ENCODE measurements around the gene MB. TPM values are rescaled to one million over a fixed set of nuclear protein-coding genes. Genes with fewer than 3 reads are reported as not detected.

Gene MB
- polyA plus RNA-seq, 2 of the 4 experiments (the other 2 are of a cell fraction): 6.9 to 12.1 TPM

DNA sequence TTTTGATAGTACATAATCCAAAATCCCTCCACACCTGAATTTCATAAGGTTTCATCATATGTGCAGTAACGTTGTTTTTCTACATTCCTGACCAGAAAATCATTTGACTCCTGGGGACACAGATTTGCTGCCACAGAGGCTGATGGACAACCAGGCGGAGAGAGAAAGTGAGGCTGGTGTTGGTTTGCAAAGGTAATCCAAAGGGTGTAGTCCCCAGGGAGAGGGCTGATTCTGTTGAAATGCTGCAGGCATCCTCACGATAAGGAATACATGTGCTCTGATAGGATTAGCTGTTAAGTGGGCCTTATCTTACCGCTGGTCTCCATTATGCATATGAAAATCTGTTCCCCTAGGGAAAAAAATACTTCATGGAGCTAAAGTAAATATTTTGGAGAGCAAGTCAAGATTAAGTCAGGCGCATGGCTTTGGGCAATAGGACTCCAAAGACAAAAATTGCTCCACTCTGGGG is 39.2 kb upstream of the MB start:
- no peak for ATAC-seq
- POLR2A ChIA-PET: no interaction called here
- no peak overlapping the region for H3K4me2 ChIP-seq

DNA sequence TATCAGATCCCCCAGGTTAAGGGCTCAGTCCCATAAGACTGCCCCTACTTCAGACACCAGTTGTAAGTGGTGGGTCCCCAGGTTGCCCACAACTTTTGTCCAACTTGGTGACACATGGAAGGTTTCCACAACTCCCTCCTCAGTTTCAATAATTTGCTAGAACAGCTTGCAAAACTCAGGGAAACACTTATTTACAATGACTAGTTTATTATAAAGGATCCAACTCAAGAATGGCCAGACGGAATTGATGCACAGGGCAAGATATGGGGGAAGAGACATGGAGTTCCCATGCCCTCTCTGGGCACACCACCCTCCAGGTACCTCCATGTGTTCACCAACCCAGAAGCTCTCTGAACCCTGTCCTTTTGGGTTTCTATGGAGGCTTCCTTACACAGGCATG is 36.7 kb upstream of the MB start:
- POLR2A ChIA-PET: no interaction called here
- CTCF ChIA-PET: no interaction called here
- ATAC-seq: no peak
- no peak overlapping the region for H3K4me2 ChIP-seq
- H3K4me1 ChIP-seq: peaks cover 8% of the 10 kb centered on the region; the same call in 2 of the 3 replicates
- WGBS (ENCODE audit: missing lambda C conversion rate): 92% methylated on average over 1 of the region's 1 CpG
- TF ChIP-seq RCOR1 (IDR thresholded peaks at IDR 0.05; ENCODE audit: low read depth, low read length) (no peak), POLR2A (IDR thresholded peaks at IDR 0.05; ENCODE audit: low read length) (no peak), RAD21 (conservative IDR thresholded peaks at IDR 0.05 in 1 of 2, IDR thresholded peaks at IDR 0.05 in 1 of 2) (no peak)
- TF ChIP-seq, protein P1, sequence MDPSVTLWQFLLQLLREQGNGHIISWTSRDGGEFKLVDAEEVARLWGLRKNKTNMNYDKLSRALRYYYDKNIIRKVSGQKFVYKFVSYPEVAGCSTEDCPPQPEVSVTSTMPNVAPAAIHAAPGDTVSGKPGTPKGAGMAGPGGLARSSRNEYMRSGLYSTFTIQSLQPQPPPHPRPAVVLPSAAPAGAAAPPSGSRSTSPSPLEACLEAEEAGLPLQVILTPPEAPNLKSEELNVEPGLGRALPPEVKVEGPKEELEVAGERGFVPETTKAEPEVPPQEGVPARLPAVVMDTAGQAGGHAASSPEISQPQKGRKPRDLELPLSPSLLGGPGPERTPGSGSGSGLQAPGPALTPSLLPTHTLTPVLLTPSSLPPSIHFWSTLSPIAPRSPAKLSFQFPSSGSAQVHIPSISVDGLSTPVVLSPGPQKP (IDR thresholded peaks at IDR 0.05; ENCODE audit: low read depth, low read length): no peak
- no peaks in the 10 kb centered on the region for H3K9me3 ChIP-seq
- no peak for FAIRE-seq
- no peak for DNase-seq (ENCODE audit: low read depth in 1 of 2, low spot score in 1 of 2)
- no peak overlapping the region for H3K27ac ChIP-seq
- no peak overlapping the region for H3K4me3 ChIP-seq

More for the DNA sequence above, 39.2 kb upstream of the MB start:
- CTCF ChIA-PET: interaction anchor here (0.9 to 1.8 kb wide), 3 partner anchors 28 to 392 kb away, joined by 3 to 4 read pairs (median 3); no protein-coding TSS in a partner anchor
- Histone ChIP-seq H3K27ac (no peak overlapping the region), H3K4me1 (no peaks in the 10 kb centered on the region), H3K9me3 (no peaks in the 10 kb centered on the region), H3K4me3 (no peak overlapping the region)
- WGBS (ENCODE audit: missing lambda C conversion rate): 83% methylated on average over 5 of the region's 5 CpGs
- no peak for DNase-seq (ENCODE audit: low read depth in 1 of 2, low spot score in 1 of 2)
- no peak for FAIRE-seq
- no peak for TF ChIP-seq BHLHE40 (IDR thresholded peaks at IDR 0.05; ENCODE audit: low read depth, low read length)
- TF ChIP-seq JUNB (IDR thresholded peaks at IDR 0.05): no peak
- TF ChIP-seq, protein P2, sequence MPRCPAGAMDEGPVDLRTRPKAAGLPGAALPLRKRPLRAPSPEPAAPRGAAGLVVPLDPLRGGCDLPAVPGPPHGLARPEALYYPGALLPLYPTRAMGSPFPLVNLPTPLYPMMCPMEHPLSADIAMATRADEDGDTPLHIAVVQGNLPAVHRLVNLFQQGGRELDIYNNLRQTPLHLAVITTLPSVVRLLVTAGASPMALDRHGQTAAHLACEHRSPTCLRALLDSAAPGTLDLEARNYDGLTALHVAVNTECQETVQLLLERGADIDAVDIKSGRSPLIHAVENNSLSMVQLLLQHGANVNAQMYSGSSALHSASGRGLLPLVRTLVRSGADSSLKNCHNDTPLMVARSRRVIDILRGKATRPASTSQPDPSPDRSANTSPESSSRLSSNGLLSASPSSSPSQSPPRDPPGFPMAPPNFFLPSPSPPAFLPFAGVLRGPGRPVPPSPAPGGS (IDR thresholded peaks at IDR 0.05): no peak
- TF ChIP-seq, protein P3, sequence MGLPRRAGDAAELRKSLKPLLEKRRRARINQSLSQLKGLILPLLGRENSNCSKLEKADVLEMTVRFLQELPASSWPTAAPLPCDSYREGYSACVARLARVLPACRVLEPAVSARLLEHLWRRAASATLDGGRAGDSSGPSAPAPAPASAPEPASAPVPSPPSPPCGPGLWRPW (IDR thresholded peaks at IDR 0.05): no peak
- TF ChIP-seq, protein P4, sequence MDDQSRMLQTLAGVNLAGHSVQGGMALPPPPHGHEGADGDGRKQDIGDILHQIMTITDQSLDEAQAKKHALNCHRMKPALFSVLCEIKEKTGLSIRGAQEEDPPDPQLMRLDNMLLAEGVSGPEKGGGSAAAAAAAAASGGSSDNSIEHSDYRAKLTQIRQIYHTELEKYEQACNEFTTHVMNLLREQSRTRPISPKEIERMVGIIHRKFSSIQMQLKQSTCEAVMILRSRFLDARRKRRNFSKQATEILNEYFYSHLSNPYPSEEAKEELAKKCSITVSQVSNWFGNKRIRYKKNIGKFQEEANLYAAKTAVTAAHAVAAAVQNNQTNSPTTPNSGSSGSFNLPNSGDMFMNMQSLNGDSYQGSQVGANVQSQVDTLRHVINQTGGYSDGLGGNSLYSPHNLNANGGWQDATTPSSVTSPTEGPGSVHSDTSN (IDR thresholded peaks at IDR 0.05): no peak
- TF ChIP-seq, protein P1 (IDR thresholded peaks at IDR 0.05; ENCODE audit: low read depth, low read length): no peak
- no peak for TF ChIP-seq POLR2AphosphoS2 (conservative IDR thresholded peaks at IDR 0.05; ENCODE audit: low read length)
- no peak for TF ChIP-seq NFE2L2 (conservative IDR thresholded peaks at IDR 0.05; ENCODE audit: low read length)
- TF ChIP-seq, protein P5, sequence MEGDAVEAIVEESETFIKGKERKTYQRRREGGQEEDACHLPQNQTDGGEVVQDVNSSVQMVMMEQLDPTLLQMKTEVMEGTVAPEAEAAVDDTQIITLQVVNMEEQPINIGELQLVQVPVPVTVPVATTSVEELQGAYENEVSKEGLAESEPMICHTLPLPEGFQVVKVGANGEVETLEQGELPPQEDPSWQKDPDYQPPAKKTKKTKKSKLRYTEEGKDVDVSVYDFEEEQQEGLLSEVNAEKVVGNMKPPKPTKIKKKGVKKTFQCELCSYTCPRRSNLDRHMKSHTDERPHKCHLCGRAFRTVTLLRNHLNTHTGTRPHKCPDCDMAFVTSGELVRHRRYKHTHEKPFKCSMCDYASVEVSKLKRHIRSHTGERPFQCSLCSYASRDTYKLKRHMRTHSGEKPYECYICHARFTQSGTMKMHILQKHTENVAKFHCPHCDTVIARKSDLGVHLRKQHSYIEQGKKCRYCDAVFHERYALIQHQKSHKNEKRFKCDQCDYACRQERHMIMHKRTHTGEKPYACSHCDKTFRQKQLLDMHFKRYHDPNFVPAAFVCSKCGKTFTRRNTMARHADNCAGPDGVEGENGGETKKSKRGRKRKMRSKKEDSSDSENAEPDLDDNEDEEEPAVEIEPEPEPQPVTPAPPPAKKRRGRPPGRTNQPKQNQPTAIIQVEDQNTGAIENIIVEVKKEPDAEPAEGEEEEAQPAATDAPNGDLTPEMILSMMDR (IDR thresholded peaks at IDR 0.05): no peak
- TF ChIP-seq FOSL2 (IDR thresholded peaks at IDR 0.05): no peak
- TF ChIP-seq FOSL2 (CRISPR knock-in tag; IDR thresholded peaks at IDR 0.05): no peak
- no peak for TF ChIP-seq POLR2A (IDR thresholded peaks at IDR 0.05; ENCODE audit: low read length)
- no peak for TF ChIP-seq MYC (IDR thresholded peaks at IDR 0.05; ENCODE audit: borderline replicate concordance, low read length)
- no peak for TF ChIP-seq HDAC2 (IDR thresholded peaks at IDR 0.05)
- TF ChIP-seq, protein P6, sequence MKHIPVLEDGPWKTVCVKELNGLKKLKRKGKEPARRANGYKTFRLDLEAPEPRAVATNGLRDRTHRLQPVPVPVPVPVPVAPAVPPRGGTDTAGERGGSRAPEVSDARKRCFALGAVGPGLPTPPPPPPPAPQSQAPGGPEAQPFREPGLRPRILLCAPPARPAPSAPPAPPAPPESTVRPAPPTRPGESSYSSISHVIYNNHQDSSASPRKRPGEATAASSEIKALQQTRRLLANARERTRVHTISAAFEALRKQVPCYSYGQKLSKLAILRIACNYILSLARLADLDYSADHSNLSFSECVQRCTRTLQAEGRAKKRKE (CRISPR knock-in tag; IDR thresholded peaks at IDR 0.05; ENCODE audit: low read depth): no peak
- TF ChIP-seq TP53 (CRISPR knock-in tag; IDR thresholded peaks at IDR 0.05): no peak
- TF ChIP-seq, protein P7, sequence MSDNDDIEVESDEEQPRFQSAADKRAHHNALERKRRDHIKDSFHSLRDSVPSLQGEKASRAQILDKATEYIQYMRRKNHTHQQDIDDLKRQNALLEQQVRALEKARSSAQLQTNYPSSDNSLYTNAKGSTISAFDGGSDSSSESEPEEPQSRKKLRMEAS (IDR thresholded peaks at IDR 0.05): no peak
- TF ChIP-seq HOXB13 (CRISPR knock-in tag; IDR thresholded peaks at IDR 0.05; ENCODE audit: low read depth): no peak
- no peak for TF ChIP-seq RFX5 (IDR thresholded peaks at IDR 0.05)
- TF ChIP-seq, protein P8, sequence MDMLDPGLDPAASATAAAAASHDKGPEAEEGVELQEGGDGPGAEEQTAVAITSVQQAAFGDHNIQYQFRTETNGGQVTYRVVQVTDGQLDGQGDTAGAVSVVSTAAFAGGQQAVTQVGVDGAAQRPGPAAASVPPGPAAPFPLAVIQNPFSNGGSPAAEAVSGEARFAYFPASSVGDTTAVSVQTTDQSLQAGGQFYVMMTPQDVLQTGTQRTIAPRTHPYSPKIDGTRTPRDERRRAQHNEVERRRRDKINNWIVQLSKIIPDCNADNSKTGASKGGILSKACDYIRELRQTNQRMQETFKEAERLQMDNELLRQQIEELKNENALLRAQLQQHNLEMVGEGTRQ (IDR thresholded peaks at IDR 0.05): no peak
